WTC11 (cell line): Measurements from ENCODE around the gene EMX2. TPM values are rescaled to one million over a fixed set of nuclear protein-coding genes. Genes with fewer than 3 reads are reported as not detected.

Source experiments
- ATAC-seq: fragments of 200-7000 bp; cut with Tn5 transposase; 2 replicates; pipeline ENCODE4 v1.10.0; 2021; ENCODE audit warnings: mild to moderate bottlenecking, moderate library complexity
- CTCF ChIA-PET: fragments of 300-600 bp; sonication (Branson Sonifier 250); formaldehyde crosslinking; loops from one replicate; lab custom pipeline; 2021; ENCODE audit warnings: antibody characterized with exemption; lab: Charles Lee
- POLR2A ChIA-PET: fragments of 350-600 bp; sonication (Branson Sonifier 250); formaldehyde crosslinking; loops from one replicate; lab custom pipeline; 2021; ENCODE audit warnings: antibody characterized with exemption; lab: Charles Lee
- DNase-seq: peaks from one replicate; pipeline ENCODE4 v3.0.0; 2021; ENCODE audit warnings: low spot score
- H3K27ac Mint-ChIP-seq: 2 replicates; pipeline ENCODE4 v1.8.0; 2021; ENCODE audit warnings: mixed read lengths
- H3K27me3 Mint-ChIP-seq: 2 replicates; pipeline ENCODE4 v1.8.0; 2021; ENCODE audit warnings: low read depth, mild to moderate bottlenecking, moderate library complexity, mixed read lengths
- H3K36me3 Mint-ChIP-seq: 2 replicates; pipeline ENCODE4 v1.8.0; 2021; ENCODE audit warnings: mixed read lengths
- H3K4me1 Mint-ChIP-seq: 2 replicates; pipeline ENCODE4 v1.8.0; 2022; ENCODE audit warnings: mixed read lengths
- H3K4me3 Mint-ChIP-seq: 2 replicates; pipeline ENCODE4 v1.8.0; 2021; ENCODE audit warnings: mild to moderate bottlenecking, moderate library complexity, mixed read lengths
- H3K9me3 Mint-ChIP-seq: 2 replicates; pipeline ENCODE4 v1.8.0; 2021; ENCODE audit warnings: mixed read lengths
- CREB1 ChIP-seq: sonication (generic); formaldehyde crosslinking; IDR thresholded peaks from 2 replicates; pipeline ENCODE4 v1.8.0; 2023; ENCODE audit warnings: mild to moderate bottlenecking, missing genetic modification reagents
- EMX1 ChIP-seq: fragments of 250-450 bp; sonication (Bioruptor Pico); IDR thresholded peaks from 2 replicates; pipeline ENCODE4 v1.8.0; 2021; ENCODE audit warnings: mild to moderate bottlenecking
- ETV6 ChIP-seq: sonication (generic); formaldehyde crosslinking; IDR thresholded peaks from 2 replicates; pipeline ENCODE4 v1.8.1; 2022; ENCODE audit warnings: mild to moderate bottlenecking, missing genetic modification reagents
- GRHL2 ChIP-seq: fragments of 250-450 bp; sonication (Bioruptor Pico); IDR thresholded peaks from 2 replicates; pipeline ENCODE4 v1.8.0; 2022; ENCODE audit warnings: mild to moderate bottlenecking, moderate library complexity; ENCODE audit not compliant: insufficient replicate concordance, severe bottlenecking
- HMGA2 ChIP-seq: fragments of 250-450 bp; sonication (Bioruptor Pico); IDR thresholded peaks from 2 replicates; pipeline ENCODE4 v1.4.0; 2021; ENCODE audit warnings: mild to moderate bottlenecking, moderate library complexity
- JUN ChIP-seq: sonication (generic); formaldehyde crosslinking; IDR thresholded peaks from 2 replicates; pipeline ENCODE4 v1.8.0; 2023; ENCODE audit warnings: mild to moderate bottlenecking, missing genetic modification reagents
- MYBL2 ChIP-seq: sonication (generic); formaldehyde crosslinking; IDR thresholded peaks from 2 replicates; pipeline ENCODE4 v1.8.1; 2023; ENCODE audit warnings: mild to moderate bottlenecking, moderate library complexity, missing genetic modification reagents
- NR3C1 ChIP-seq: sonication (generic); formaldehyde crosslinking; conservative IDR thresholded peaks from 2 replicates; pipeline ENCODE4 v1.8.1; 2023; ENCODE audit warnings: low read depth, mild to moderate bottlenecking, missing genetic modification reagents
- TCF7 ChIP-seq: sonication (generic); formaldehyde crosslinking; IDR thresholded peaks from 2 replicates; pipeline ENCODE4 v1.8.0; 2022; ENCODE audit warnings: mild to moderate bottlenecking, low read depth, missing genetic modification reagents, moderate library complexity
- TEAD4 ChIP-seq: sonication (generic); formaldehyde crosslinking; IDR thresholded peaks from 2 replicates; pipeline ENCODE4 v1.8.0; 2022; ENCODE audit warnings: mild to moderate bottlenecking, missing genetic modification reagents
- ZBTB21 ChIP-seq: sonication (generic); formaldehyde crosslinking; IDR thresholded peaks from 2 replicates; pipeline ENCODE4 v1.8.1; 2023; ENCODE audit warnings: mild to moderate bottlenecking, missing genetic modification reagents, borderline replicate concordance
- ZNF416 ChIP-seq: fragments of 250-450 bp; sonication (Bioruptor Pico); IDR thresholded peaks from 2 replicates; pipeline ENCODE4 v1.9.0; 2021; ENCODE audit warnings: mild to moderate bottlenecking, inconsistent platforms
- ZNF423 ChIP-seq: fragments of 250-450 bp; sonication (Bioruptor Pico); IDR thresholded peaks from 2 replicates; pipeline ENCODE4 v2.1.2; 2022; ENCODE audit warnings: mild to moderate bottlenecking, moderate library complexity
- total RNA-seq: library from RNA; stranded (reverse); gene quantifications from 3 replicates; pipeline ENCODE4 v1.2.3, GENCODE V29; 2021
- TF ChIP-seq, protein P1 (sequence below): sonication (generic); formaldehyde crosslinking; IDR thresholded peaks from 2 replicates; pipeline ENCODE4 v1.8.0; 2022; ENCODE audit warnings: missing genetic modification reagents
- TF ChIP-seq, protein P2 (sequence below): sonication (generic); formaldehyde crosslinking; IDR thresholded peaks from 2 replicates; pipeline ENCODE4 v1.8.1; 2022; ENCODE audit warnings: mild to moderate bottlenecking, missing genetic modification reagents, moderate library complexity, borderline replicate concordance
- TF ChIP-seq, protein P3 (sequence below): fragments of 250-450 bp; sonication (Bioruptor Pico); IDR thresholded peaks from 2 replicates; pipeline ENCODE4 v2.1.2; 2022; ENCODE audit warnings: mild to moderate bottlenecking, moderate library complexity
- TF ChIP-seq, protein P4 (sequence below): fragments of 250-450 bp; sonication (Bioruptor Pico); IDR thresholded peaks from 2 replicates; pipeline ENCODE4 v1.9.0; 2021; ENCODE audit warnings: mild to moderate bottlenecking
- TF ChIP-seq, protein P5 (sequence below): sonication (generic); formaldehyde crosslinking; IDR thresholded peaks from 2 replicates; pipeline ENCODE4 v1.8.1; 2022; ENCODE audit warnings: missing genetic modification reagents, borderline replicate concordance
- TF ChIP-seq, protein P6 (sequence below): sonication (generic); formaldehyde crosslinking; IDR thresholded peaks from 2 replicates; pipeline ENCODE4 v1.8.1; 2023; ENCODE audit warnings: mild to moderate bottlenecking, missing genetic modification reagents
- TF ChIP-seq, protein P7 (sequence below): sonication (generic); formaldehyde crosslinking; IDR thresholded peaks from 2 replicates; pipeline ENCODE4 v1.8.0; 2023; ENCODE audit warnings: mild to moderate bottlenecking, missing genetic modification reagents

EMX2 gene
- total RNA-seq, 1 experiment from 2014 or later, result not detected

DNA sequence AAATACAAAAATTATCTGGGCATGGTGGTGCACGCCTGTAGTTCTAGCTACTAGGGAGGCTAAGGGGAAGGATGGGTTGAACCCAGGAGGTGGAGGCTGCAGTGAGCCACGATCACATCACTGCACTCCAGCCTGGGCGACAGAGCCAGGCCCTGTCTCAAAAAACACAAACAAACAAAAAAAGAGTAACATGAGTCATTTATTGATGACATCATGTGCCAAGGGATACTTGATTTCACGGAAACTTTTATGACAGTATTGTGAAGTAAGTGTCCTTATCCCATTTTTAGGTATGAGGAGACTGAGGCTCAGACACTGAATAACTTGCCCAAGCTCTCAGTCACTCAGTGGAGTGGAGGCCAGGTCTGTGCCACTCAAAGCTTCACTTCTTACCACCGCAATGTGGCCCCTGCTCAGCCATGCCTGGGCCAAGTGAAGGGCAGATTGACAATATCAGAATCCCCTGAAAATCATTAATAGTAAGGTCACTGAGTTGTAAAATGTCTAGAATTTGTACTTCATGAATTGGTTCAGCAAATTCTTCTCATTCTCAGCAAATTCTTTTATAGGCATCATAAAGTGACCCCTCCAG, 36.5 kb downstream of the EMX2 start:
- Mint-ChIP-seq H3K27me3 (no peaks in the 10 kb centered on the region; the same call in none of the 2 replicates), H3K4me3 (no peak overlapping the region), H3K36me3 (no peaks in the 10 kb centered on the region), H3K27ac (no peak overlapping the region), H3K4me1 (no peaks in the 10 kb centered on the region), H3K9me3 (no peaks in the 10 kb centered on the region)
- ATAC-seq (no peak), DNase-seq (no peak)
- no peak for TF ChIP-seq TCF7 (CRISPR knock-in tag)
- TF ChIP-seq, protein P1, sequence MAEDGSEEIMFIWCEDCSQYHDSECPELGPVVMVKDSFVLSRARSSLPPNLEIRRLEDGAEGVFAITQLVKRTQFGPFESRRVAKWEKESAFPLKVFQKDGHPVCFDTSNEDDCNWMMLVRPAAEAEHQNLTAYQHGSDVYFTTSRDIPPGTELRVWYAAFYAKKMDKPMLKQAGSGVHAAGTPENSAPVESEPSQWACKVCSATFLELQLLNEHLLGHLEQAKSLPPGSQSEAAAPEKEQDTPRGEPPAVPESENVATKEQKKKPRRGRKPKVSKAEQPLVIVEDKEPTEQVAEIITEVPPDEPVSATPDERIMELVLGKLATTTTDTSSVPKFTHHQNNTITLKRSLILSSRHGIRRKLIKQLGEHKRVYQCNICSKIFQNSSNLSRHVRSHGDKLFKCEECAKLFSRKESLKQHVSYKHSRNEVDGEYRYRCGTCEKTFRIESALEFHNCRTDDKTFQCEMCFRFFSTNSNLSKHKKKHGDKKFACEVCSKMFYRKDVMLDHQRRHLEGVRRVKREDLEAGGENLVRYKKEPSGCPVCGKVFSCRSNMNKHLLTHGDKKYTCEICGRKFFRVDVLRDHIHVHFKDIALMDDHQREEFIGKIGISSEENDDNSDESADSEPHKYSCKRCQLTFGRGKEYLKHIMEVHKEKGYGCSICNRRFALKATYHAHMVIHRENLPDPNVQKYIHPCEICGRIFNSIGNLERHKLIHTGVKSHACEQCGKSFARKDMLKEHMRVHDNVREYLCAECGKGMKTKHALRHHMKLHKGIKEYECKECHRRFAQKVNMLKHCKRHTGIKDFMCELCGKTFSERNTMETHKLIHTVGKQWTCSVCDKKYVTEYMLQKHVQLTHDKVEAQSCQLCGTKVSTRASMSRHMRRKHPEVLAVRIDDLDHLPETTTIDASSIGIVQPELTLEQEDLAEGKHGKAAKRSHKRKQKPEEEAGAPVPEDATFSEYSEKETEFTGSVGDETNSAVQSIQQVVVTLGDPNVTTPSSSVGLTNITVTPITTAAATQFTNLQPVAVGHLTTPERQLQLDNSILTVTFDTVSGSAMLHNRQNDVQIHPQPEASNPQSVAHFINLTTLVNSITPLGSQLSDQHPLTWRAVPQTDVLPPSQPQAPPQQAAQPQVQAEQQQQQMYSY, result no peak
- TF ChIP-seq, protein P2, sequence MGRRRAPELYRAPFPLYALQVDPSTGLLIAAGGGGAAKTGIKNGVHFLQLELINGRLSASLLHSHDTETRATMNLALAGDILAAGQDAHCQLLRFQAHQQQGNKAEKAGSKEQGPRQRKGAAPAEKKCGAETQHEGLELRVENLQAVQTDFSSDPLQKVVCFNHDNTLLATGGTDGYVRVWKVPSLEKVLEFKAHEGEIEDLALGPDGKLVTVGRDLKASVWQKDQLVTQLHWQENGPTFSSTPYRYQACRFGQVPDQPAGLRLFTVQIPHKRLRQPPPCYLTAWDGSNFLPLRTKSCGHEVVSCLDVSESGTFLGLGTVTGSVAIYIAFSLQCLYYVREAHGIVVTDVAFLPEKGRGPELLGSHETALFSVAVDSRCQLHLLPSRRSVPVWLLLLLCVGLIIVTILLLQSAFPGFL (CRISPR knock-in tag), result no peak
- TF ChIP-seq ZNF423 (CRISPR knock-in tag), result no peak
- no peak for TF ChIP-seq JUN (CRISPR knock-in tag)
- TF ChIP-seq, protein P3, sequence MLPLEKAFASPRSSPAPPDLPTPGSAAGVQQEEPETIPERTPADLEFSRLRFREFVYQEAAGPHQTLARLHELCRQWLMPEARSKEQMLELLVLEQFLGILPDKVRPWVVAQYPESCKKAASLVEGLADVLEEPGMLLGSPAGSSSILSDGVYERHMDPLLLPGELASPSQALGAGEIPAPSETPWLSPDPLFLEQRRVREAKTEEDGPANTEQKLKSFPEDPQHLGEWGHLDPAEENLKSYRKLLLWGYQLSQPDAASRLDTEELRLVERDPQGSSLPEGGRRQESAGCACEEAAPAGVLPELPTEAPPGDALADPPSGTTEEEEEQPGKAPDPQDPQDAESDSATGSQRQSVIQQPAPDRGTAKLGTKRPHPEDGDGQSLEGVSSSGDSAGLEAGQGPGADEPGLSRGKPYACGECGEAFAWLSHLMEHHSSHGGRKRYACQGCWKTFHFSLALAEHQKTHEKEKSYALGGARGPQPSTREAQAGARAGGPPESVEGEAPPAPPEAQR (CRISPR knock-in tag), result no peak
- TF ChIP-seq CREB1 (CRISPR knock-in tag), result no peak
- TF ChIP-seq, protein P4, sequence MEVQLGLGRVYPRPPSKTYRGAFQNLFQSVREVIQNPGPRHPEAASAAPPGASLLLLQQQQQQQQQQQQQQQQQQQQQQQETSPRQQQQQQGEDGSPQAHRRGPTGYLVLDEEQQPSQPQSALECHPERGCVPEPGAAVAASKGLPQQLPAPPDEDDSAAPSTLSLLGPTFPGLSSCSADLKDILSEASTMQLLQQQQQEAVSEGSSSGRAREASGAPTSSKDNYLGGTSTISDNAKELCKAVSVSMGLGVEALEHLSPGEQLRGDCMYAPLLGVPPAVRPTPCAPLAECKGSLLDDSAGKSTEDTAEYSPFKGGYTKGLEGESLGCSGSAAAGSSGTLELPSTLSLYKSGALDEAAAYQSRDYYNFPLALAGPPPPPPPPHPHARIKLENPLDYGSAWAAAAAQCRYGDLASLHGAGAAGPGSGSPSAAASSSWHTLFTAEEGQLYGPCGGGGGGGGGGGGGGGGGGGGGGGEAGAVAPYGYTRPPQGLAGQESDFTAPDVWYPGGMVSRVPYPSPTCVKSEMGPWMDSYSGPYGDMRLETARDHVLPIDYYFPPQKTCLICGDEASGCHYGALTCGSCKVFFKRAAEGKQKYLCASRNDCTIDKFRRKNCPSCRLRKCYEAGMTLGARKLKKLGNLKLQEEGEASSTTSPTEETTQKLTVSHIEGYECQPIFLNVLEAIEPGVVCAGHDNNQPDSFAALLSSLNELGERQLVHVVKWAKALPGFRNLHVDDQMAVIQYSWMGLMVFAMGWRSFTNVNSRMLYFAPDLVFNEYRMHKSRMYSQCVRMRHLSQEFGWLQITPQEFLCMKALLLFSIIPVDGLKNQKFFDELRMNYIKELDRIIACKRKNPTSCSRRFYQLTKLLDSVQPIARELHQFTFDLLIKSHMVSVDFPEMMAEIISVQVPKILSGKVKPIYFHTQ (CRISPR knock-in tag), result no peak
- TF ChIP-seq EMX1, result no peak
- TF ChIP-seq, protein P5, sequence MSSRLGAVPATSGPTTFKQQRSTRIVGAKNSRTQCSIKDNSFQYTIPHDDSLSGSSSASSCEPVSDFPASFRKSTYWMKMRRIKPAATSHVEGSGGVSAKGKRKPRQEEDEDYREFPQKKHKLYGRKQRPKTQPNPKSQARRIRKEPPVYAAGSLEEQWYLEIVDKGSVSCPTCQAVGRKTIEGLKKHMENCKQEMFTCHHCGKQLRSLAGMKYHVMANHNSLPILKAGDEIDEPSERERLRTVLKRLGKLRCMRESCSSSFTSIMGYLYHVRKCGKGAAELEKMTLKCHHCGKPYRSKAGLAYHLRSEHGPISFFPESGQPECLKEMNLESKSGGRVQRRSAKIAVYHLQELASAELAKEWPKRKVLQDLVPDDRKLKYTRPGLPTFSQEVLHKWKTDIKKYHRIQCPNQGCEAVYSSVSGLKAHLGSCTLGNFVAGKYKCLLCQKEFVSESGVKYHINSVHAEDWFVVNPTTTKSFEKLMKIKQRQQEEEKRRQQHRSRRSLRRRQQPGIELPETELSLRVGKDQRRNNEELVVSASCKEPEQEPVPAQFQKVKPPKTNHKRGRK, result no peak
- TF ChIP-seq, protein P6, sequence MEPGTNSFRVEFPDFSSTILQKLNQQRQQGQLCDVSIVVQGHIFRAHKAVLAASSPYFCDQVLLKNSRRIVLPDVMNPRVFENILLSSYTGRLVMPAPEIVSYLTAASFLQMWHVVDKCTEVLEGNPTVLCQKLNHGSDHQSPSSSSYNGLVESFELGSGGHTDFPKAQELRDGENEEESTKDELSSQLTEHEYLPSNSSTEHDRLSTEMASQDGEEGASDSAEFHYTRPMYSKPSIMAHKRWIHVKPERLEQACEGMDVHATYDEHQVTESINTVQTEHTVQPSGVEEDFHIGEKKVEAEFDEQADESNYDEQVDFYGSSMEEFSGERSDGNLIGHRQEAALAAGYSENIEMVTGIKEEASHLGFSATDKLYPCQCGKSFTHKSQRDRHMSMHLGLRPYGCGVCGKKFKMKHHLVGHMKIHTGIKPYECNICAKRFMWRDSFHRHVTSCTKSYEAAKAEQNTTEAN (CRISPR knock-in tag), result no peak
- TF ChIP-seq MYBL2 (CRISPR knock-in tag), result no peak
- no peak for TF ChIP-seq ZNF416 (CRISPR knock-in tag)
- POLR2A ChIA-PET, result no interaction called here
- CTCF ChIA-PET, result no interaction called here

DNA sequence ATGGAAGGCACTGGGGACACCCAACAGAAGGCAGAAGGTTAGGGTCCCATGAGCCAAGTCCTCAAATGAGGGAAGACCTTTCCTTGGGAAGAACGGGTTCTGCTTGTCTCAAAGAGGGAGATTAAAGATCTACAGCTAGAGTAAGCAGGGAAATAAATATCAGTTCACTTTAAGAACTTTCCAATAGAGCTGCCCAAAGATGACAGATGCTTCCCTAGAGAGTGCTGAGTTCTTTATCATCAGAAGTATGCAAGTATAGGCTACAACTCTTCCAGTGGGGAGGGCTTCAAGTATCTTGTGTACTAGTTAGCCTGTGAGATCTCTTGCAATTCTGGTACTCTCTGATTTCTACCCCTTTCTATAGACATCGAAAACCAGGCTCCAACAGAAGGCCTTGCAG, 39.4 kb downstream of the EMX2 start:
- Mint-ChIP-seq H3K9me3 (peaks cover 20% of the 10 kb centered on the region), H3K4me3 (no peak overlapping the region), H3K36me3 (no peaks in the 10 kb centered on the region), H3K27ac (no peak overlapping the region), H3K4me1 (no peaks in the 10 kb centered on the region), H3K27me3 (no peaks in the 10 kb centered on the region; the same call in none of the 2 replicates)
- POLR2A ChIA-PET, result no interaction called here
- DNase-seq (no peak), ATAC-seq (no peak)
- CTCF ChIA-PET, result no interaction called here
- TF ChIP-seq, protein P7, sequence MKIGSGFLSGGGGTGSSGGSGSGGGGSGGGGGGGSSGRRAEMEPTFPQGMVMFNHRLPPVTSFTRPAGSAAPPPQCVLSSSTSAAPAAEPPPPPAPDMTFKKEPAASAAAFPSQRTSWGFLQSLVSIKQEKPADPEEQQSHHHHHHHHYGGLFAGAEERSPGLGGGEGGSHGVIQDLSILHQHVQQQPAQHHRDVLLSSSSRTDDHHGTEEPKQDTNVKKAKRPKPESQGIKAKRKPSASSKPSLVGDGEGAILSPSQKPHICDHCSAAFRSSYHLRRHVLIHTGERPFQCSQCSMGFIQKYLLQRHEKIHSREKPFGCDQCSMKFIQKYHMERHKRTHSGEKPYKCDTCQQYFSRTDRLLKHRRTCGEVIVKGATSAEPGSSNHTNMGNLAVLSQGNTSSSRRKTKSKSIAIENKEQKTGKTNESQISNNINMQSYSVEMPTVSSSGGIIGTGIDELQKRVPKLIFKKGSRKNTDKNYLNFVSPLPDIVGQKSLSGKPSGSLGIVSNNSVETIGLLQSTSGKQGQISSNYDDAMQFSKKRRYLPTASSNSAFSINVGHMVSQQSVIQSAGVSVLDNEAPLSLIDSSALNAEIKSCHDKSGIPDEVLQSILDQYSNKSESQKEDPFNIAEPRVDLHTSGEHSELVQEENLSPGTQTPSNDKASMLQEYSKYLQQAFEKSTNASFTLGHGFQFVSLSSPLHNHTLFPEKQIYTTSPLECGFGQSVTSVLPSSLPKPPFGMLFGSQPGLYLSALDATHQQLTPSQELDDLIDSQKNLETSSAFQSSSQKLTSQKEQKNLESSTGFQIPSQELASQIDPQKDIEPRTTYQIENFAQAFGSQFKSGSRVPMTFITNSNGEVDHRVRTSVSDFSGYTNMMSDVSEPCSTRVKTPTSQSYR, result no peak
- TF ChIP-seq NR3C1 (CRISPR knock-in tag), result no peak
- TF ChIP-seq TEAD4, result no peak
- TF ChIP-seq ETV6 (CRISPR knock-in tag), result no peak
- TF ChIP-seq GRHL2 (CRISPR knock-in tag), result no peak
- TF ChIP-seq HMGA2 (CRISPR knock-in tag), result no peak
- TF ChIP-seq ZBTB21 (CRISPR knock-in tag), result no peak
